GM12872 (cell line): ENCODE measurements around the gene CLDN6.

Experiments
- TF ChIP-seq, protein P1 (sequence below): IDR thresholded peaks from 3 replicates; pipeline ENCODE4 v1.5.1; 2011; ENCODE audit warnings: low read depth, mild to moderate bottlenecking, low read length, moderate library complexity; ENCODE audit not compliant: insufficient read depth

CLDN6 gene

GRCh38 chr16:2982402-2982801 is 35.6 kb downstream of the CLDN6 start:
- TF ChIP-seq, protein P1, sequence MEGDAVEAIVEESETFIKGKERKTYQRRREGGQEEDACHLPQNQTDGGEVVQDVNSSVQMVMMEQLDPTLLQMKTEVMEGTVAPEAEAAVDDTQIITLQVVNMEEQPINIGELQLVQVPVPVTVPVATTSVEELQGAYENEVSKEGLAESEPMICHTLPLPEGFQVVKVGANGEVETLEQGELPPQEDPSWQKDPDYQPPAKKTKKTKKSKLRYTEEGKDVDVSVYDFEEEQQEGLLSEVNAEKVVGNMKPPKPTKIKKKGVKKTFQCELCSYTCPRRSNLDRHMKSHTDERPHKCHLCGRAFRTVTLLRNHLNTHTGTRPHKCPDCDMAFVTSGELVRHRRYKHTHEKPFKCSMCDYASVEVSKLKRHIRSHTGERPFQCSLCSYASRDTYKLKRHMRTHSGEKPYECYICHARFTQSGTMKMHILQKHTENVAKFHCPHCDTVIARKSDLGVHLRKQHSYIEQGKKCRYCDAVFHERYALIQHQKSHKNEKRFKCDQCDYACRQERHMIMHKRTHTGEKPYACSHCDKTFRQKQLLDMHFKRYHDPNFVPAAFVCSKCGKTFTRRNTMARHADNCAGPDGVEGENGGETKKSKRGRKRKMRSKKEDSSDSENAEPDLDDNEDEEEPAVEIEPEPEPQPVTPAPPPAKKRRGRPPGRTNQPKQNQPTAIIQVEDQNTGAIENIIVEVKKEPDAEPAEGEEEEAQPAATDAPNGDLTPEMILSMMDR = no peak

- TF ChIP-seq, protein P1 = no peak
These were observed 36.1 kb downstream of the CLDN6 start for GRCh38 chr16:2981899-2982250.

DNA sequence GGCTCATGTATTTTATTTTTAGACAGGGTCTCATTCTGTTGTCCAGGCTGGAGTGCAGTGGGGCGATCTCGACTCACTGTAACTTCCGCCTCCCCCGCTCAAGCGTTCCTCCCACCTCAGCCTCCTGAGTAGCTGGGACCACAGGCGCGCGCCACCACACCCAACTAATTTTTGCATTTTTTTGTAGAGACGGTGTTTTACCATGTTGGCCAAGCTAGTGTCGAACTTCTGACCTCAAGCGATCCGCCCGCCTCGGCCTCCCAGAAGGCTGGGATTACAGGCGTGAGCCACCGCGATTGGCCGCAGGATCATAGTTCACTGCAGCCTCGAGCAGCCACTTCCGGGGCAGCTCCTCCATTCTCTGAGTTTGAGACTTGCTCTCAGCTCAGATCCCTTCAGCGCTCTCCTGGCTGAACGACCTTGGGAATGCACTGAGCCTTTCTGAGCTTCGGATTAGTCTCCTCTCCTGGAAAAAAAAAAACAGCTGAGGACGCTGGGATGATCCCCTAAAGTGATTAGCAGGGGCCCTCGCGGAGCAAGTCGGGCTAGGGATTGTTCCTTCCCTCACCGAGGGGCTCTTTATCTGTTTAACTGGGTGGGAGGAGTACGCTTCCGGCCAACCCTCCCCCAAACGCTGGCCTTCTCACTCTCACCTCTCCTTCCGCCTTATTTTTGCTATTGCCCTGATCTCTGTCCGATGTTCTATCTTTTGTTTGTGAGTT is 36.6 kb downstream of the CLDN6 start:
- TF ChIP-seq, protein P1 = no peak

DNA sequence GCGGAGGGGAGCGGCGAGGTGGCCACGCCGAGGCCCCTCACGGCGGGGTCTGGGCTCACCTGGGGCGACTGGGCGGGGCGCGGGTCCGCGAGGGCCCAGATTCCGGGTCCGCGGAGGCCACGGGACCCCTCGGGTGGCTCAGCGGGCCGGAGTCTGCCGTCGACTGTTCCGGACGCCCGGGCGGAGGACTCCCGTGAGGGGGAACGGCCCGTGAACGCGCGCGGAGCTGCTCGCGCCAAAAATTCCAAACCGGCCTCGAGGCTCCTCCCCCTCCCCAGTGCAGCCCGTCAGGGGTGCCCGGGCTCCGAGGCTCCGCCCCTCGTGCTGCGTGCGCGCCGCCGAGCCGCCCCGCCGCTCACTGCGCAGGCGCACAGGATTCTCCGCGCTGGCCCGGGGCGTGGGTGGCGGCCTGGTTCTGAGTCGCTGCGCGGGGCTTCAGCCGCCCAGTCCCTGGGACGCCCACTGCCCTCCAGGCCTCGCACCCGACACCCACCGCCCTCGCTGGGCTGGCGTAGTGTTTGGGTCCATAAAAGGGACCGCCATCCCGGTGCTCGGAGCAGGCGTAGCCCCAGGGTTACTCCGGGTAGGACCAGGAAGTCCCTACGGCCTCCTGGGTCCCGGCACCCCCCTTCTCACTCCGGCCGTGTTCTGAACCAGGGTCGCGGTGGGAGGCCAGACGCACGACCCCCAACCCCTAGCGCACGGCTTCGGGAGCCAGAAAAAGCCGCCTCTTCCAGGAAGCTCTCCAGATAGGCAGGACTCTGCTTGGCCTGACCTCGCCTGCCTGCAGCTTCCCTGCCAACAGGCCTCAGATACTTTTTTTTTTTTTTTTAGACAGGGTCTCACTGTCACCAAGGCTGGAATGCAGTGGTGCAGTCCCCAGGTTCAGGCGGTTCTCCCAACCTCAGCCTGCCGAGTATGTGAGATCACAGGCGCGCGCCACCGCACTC is 37.5 kb downstream of the CLDN6 start, which contains the start of gene PKMYT1:
Gene PKMYT1, minus strand, starts transcription at position 220 of the 950 bp plus-strand sequence. CDS start 789 bp downstream, outside the sequence.
- TF ChIP-seq, protein P1 = no peak

- TF ChIP-seq, protein P1 = no peak
These were observed 38.2 kb downstream of the CLDN6 start for GRCh38 chr16:2979669-2980226.

GRCh38 chr16:2977440-2977839 is 40.5 kb downstream of the CLDN6 start:
- TF ChIP-seq, protein P1 = no peak

DNA sequence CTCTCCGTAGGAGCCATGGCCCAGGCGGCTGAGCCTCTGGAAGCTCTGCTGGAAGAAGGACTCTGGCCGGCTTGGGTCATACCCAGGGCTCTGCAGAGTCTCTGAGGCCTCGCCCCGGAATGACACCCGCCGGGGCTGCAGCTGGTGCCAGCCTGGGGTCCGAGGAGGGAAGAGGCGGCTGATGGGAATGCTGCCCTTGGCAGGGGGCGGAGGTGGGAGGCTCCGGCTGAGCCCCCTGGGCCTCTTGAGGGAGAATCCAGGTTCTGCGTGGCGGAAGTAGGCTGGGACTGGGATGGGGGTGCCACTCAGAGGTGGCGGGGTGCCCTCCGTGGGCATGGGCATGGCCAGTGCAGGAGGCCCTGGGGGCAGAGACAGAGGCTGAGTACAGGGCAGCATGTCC is 41.3 kb downstream of the CLDN6 start:
- TF ChIP-seq, protein P1 = no peak
